Measurements from ENCODE around the gene SIX5. TPM values are rescaled to one million over a fixed set of nuclear protein-coding genes. Genes with fewer than 3 reads are reported as not detected.

The SIX5 gene
- total and polyA plus RNA-seq, 4 donors, result 2.7 to 9.9 (median 4.4) TPM

DNA sequence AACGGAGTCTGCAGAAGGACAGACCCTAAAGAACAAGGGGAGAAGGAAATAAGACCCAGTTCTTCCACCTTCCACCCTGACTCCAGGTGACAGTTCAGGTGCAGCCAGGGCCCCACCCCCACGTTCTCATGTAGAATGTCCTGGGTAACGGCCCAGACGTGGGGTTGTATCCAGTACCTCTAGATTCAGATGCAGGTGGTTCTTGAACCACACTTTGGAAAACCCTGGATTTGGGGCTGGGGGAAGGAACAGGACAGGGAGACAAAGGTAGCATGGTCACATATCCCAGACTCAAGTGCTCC is 11.0 kb upstream of the SIX5 start:
- no peaks in the 10 kb centered on the region for H3K9me3 ChIP-seq (ENCODE audit: control insufficient read depth in 4 of 4, low read length in 3 of 4)
- no peak for TF ChIP-seq YY1 (IDR thresholded peaks at IDR 0.05)
- no peak for TF ChIP-seq HNF4A (conservative IDR thresholded peaks at IDR 0.05)
- TF ChIP-seq HNF4G (IDR thresholded peaks at IDR 0.05), result no peak
- no peak for TF ChIP-seq FOXA1 (IDR thresholded peaks at IDR 0.05)
- no peak for TF ChIP-seq FOXA2 (IDR thresholded peaks at IDR 0.05)
- no peak for TF ChIP-seq TAF1 (conservative IDR thresholded peaks at IDR 0.05)
- WGBS, result 47% methylated on average over 4 of the region's 4 CpGs
- H3K4me1 ChIP-seq (ENCODE audit: control insufficient read depth in 4 of 4, insufficient read depth in 4 of 4, low read length in 3 of 4), result peaks cover 3 to 18% (median 8%) of the 10 kb centered on the region in 4 donors
- H3K27ac ChIP-seq (ENCODE audit: low read depth in 1 of 2, low read length in 2 of 2), result no peak overlapping the region
- H3K9ac ChIP-seq (ENCODE audit: low read depth in 1 of 2, low read length in 2 of 2), result no peak overlapping the region
- DNase-seq (ENCODE audit: low spot score), result no peak
- no peak overlapping the region for H3K4me3 ChIP-seq (ENCODE audit: low read depth in 1 of 3, low read length in 3 of 3)
- no peaks in the 10 kb centered on the region for H3K36me3 ChIP-seq (ENCODE audit: control insufficient read depth in 4 of 4, insufficient read depth in 3 of 4, low read depth in 1 of 4, low read length in 3 of 4)
- no peaks in the 10 kb centered on the region for H3K27me3 ChIP-seq (ENCODE audit: control insufficient read depth in 4 of 4, insufficient read depth in 4 of 4, low read length in 3 of 4)

DNA sequence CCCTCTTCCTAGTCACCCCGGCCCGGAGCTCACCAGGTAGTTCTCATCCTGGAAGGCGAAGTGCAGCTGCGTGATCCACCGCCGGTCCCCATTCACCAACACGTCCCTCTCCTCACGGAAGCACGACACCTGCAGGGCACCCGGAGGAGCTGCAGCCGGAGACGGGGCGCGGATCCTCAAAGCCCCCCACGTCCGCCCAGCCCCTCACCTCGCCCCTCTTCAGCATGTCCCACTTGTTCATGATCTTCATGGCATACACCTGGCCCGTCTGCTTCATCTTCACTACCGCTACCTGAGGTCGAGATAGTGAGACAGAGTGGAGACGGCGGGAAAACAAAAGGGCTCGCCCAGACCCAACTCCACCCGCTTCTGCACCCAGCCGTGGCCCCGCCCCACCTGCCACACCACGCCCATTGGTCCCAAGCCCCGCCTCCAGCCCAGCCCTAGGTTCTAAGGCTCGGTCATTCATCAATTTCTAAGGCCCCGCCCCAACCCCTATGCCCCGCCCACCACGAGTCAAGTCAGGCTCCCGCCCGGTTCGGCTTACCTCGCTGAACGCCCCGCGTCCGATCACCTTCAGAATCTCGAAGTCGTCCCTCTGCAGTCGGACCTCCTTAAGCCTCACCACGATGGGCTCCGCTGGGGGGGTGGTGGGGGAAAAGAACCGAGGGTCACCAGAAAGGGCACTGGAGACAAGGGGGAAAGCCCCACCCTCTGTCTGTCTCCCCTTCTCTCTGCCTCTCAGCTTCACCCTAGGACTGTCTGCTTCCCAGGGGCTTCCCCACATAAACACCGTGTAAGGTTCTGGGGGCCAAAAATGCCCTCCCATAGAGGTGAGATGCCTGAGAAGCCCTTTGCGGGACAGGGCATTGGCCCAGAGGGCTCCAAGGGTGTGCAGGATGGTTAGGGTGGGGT is 10.4 kb upstream of the SIX5 start:
- 12% methylated on average over 48 of the region's 48 CpGs for WGBS
- Histone ChIP-seq H3K9me3 (ENCODE audit: control insufficient read depth in 4 of 4, low read length in 3 of 4) (no peaks in the 10 kb centered on the region), H3K27me3 (ENCODE audit: control insufficient read depth in 4 of 4, insufficient read depth in 4 of 4, low read length in 3 of 4) (no peaks in the 10 kb centered on the region), H3K27ac (ENCODE audit: low read depth in 1 of 2, low read length in 2 of 2) (no peak overlapping the region), H3K9ac (ENCODE audit: low read depth in 1 of 2, low read length in 2 of 2) (no peak overlapping the region), H3K36me3 (ENCODE audit: control insufficient read depth in 4 of 4, insufficient read depth in 3 of 4, low read depth in 1 of 4, low read length in 3 of 4) (no peaks in the 10 kb centered on the region), H3K4me1 (ENCODE audit: control insufficient read depth in 4 of 4, insufficient read depth in 4 of 4, low read length in 3 of 4) (peaks cover 3 to 24% (median 8%) of the 10 kb centered on the region in 4 donors), H3K4me3 (ENCODE audit: low read depth in 1 of 3, low read length in 3 of 3) (no peak overlapping the region)
- TF ChIP-seq SP1 (IDR thresholded peaks at IDR 0.05), result peak; percentile 30
- TF ChIP-seq YY1 (IDR thresholded peaks at IDR 0.05), result no peak
- no peak for TF ChIP-seq JUND (IDR thresholded peaks at IDR 0.05)
- no peak for TF ChIP-seq HNF4A (conservative IDR thresholded peaks at IDR 0.05)
- no peak for TF ChIP-seq TAF1 (conservative IDR thresholded peaks at IDR 0.05)
- no peak for TF ChIP-seq EGR1 (IDR thresholded peaks at IDR 0.05; ENCODE audit: low read depth in 2 of 2)
- no peak for TF ChIP-seq NR2F2 (IDR thresholded peaks at IDR 0.05)
- TF ChIP-seq RXRA (IDR thresholded peaks at IDR 0.05), result no peak
- TF ChIP-seq, protein P1, sequence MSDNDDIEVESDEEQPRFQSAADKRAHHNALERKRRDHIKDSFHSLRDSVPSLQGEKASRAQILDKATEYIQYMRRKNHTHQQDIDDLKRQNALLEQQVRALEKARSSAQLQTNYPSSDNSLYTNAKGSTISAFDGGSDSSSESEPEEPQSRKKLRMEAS (IDR thresholded peaks at IDR 0.05), result no peak
- TF ChIP-seq, protein P2, sequence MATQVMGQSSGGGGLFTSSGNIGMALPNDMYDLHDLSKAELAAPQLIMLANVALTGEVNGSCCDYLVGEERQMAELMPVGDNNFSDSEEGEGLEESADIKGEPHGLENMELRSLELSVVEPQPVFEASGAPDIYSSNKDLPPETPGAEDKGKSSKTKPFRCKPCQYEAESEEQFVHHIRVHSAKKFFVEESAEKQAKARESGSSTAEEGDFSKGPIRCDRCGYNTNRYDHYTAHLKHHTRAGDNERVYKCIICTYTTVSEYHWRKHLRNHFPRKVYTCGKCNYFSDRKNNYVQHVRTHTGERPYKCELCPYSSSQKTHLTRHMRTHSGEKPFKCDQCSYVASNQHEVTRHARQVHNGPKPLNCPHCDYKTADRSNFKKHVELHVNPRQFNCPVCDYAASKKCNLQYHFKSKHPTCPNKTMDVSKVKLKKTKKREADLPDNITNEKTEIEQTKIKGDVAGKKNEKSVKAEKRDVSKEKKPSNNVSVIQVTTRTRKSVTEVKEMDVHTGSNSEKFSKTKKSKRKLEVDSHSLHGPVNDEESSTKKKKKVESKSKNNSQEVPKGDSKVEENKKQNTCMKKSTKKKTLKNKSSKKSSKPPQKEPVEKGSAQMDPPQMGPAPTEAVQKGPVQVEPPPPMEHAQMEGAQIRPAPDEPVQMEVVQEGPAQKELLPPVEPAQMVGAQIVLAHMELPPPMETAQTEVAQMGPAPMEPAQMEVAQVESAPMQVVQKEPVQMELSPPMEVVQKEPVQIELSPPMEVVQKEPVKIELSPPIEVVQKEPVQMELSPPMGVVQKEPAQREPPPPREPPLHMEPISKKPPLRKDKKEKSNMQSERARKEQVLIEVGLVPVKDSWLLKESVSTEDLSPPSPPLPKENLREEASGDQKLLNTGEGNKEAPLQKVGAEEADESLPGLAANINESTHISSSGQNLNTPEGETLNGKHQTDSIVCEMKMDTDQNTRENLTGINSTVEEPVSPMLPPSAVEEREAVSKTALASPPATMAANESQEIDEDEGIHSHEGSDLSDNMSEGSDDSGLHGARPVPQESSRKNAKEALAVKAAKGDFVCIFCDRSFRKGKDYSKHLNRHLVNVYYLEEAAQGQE (IDR thresholded peaks at IDR 0.05), result no peak
- TF ChIP-seq, protein P3, sequence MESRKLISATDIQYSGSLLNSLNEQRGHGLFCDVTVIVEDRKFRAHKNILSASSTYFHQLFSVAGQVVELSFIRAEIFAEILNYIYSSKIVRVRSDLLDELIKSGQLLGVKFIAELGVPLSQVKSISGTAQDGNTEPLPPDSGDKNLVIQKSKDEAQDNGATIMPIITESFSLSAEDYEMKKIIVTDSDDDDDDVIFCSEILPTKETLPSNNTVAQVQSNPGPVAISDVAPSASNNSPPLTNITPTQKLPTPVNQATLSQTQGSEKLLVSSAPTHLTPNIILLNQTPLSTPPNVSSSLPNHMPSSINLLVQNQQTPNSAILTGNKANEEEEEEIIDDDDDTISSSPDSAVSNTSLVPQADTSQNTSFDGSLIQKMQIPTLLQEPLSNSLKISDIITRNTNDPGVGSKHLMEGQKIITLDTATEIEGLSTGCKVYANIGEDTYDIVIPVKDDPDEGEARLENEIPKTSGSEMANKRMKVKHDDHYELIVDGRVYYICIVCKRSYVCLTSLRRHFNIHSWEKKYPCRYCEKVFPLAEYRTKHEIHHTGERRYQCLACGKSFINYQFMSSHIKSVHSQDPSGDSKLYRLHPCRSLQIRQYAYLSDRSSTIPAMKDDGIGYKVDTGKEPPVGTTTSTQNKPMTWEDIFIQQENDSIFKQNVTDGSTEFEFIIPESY (IDR thresholded peaks at IDR 0.05), result no peak
- TF ChIP-seq HNF4G (IDR thresholded peaks at IDR 0.05), result no peak
- TF ChIP-seq, protein P4, sequence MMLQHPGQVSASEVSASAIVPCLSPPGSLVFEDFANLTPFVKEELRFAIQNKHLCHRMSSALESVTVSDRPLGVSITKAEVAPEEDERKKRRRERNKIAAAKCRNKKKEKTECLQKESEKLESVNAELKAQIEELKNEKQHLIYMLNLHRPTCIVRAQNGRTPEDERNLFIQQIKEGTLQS (IDR thresholded peaks at IDR 0.05), result no peak
- no peak for TF ChIP-seq GABPA (IDR thresholded peaks at IDR 0.05 in 1 of 2, conservative IDR thresholded peaks at IDR 0.05 in 1 of 2)
- TF ChIP-seq RAD21 (IDR thresholded peaks at IDR 0.05), result peak in 1 of 2 donors; percentile 72
- no peak for TF ChIP-seq FOXA2 (IDR thresholded peaks at IDR 0.05)
- TF ChIP-seq, protein P5, sequence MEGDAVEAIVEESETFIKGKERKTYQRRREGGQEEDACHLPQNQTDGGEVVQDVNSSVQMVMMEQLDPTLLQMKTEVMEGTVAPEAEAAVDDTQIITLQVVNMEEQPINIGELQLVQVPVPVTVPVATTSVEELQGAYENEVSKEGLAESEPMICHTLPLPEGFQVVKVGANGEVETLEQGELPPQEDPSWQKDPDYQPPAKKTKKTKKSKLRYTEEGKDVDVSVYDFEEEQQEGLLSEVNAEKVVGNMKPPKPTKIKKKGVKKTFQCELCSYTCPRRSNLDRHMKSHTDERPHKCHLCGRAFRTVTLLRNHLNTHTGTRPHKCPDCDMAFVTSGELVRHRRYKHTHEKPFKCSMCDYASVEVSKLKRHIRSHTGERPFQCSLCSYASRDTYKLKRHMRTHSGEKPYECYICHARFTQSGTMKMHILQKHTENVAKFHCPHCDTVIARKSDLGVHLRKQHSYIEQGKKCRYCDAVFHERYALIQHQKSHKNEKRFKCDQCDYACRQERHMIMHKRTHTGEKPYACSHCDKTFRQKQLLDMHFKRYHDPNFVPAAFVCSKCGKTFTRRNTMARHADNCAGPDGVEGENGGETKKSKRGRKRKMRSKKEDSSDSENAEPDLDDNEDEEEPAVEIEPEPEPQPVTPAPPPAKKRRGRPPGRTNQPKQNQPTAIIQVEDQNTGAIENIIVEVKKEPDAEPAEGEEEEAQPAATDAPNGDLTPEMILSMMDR (IDR thresholded peaks at IDR 0.05; ENCODE audit: low read depth, low read length, missing input control), result peak; percentile 40
- TF ChIP-seq FOXA1 (IDR thresholded peaks at IDR 0.05), result no peak
- peak; percentile 97 for DNase-seq (ENCODE audit: low spot score)

All from liver (tissue), 9 donors.